SU-DHL-6 (cell line): ENCODE measurements around the gene WDFY1.

Source experiments
- H2AFZ ChIP-seq: fragments of 200-600 bp; sonication (generic); 2 replicates; pipeline ENCODE4 v1.6.1; 2014; ENCODE audit warnings: low read depth, mild to moderate bottlenecking, moderate library complexity, mixed read lengths, antibody characterized with exemption, low read length; ENCODE audit not compliant: severe bottlenecking
- H3F3A ChIP-seq: fragments of 200-600 bp; shearing (Covaris generic); 2 replicates; pipeline ENCODE4 v1.6.0; 2016; ENCODE audit warnings: antibody characterized with exemption, mild to moderate bottlenecking; ENCODE audit not compliant: insufficient read depth
- H3K27ac ChIP-seq: fragments of 200-600 bp; sonication (generic); 2 replicates; pipeline ENCODE4 v1.5.1; 2016; ENCODE audit warnings: low read depth, mild to moderate bottlenecking, low read length, moderate library complexity, mixed read lengths
- H3K27me3 ChIP-seq: fragments of 200-600 bp; sonication (generic), shearing (Covaris generic); 2 replicates; pipeline ENCODE4 v1.6.0; 2014; ENCODE audit warnings: mild to moderate bottlenecking, low read length
- H3K36me3 ChIP-seq: fragments of 200-600 bp; sonication (generic); 2 replicates; pipeline ENCODE4 v1.6.1; 2014; ENCODE audit warnings: mild to moderate bottlenecking, low read length, mixed read lengths
- H3K4me2 ChIP-seq: fragments of 300-600, 200-600 bp; shearing (Covaris generic), sonication (generic); 2 replicates; pipeline ENCODE4 v1.6.0; 2014; ENCODE audit warnings: low read length, low read depth, mild to moderate bottlenecking; ENCODE audit not compliant: poor library complexity, severe bottlenecking
- H3K4me3 ChIP-seq: fragments of 200-600 bp; sonication (generic); 2 replicates; pipeline ENCODE4 v1.5.1; 2014; ENCODE audit warnings: antibody characterized with exemption, low read length, mild to moderate bottlenecking, mixed read lengths; ENCODE audit not compliant: insufficient read depth, poor library complexity, severe bottlenecking
- H3K79me2 ChIP-seq: fragments of 200-600 bp; sonication (generic); 2 replicates; pipeline ENCODE4 v1.6.1; 2014; ENCODE audit warnings: mild to moderate bottlenecking, low read length, moderate library complexity; ENCODE audit not compliant: insufficient read depth
- H3K9ac ChIP-seq: fragments of 200-600 bp; sonication (generic); 2 replicates; pipeline ENCODE4 v1.7.0; 2014; ENCODE audit warnings: mild to moderate bottlenecking, low read length
- H3K9me2 ChIP-seq: fragments of 200-600 bp; sonication (generic); replicated peaks from 2 replicates; pipeline ENCODE4 v1.6.1; 2014; ENCODE audit warnings: low read length; ENCODE audit not compliant: insufficient read depth
- H3K9me3 ChIP-seq: fragments of 200-600 bp; sonication (generic); 2 replicates; pipeline ENCODE4 v1.6.1; 2014; ENCODE audit warnings: low read length, mixed read lengths; ENCODE audit not compliant: insufficient read depth
- H4K20me1 ChIP-seq: fragments of 200-600 bp; sonication (generic); 2 replicates; pipeline ENCODE4 v1.6.1; 2014; ENCODE audit warnings: low read depth, mild to moderate bottlenecking, antibody characterized with exemption, low read length, moderate library complexity, mixed read lengths
- EZH2phosphoT487 ChIP-seq: fragments of 200-600 bp; sonication (generic), shearing (Covaris generic); conservative IDR thresholded peaks from 2 replicates; pipeline ENCODE4 v1.6.1; 2018; ENCODE audit warnings: mild to moderate bottlenecking, antibody characterized with exemption, low read length, moderate library complexity, mixed read lengths
- TF ChIP-seq, protein P1 (sequence below): fragments of 200-600 bp; sonication (generic); IDR thresholded peaks from one replicate; pipeline ENCODE4 v1.5.1; 2017; ENCODE audit warnings: antibody characterized with exemption, mild to moderate bottlenecking, low read length, moderate library complexity; ENCODE audit not compliant: insufficient read depth, poor library complexity, severe bottlenecking

The WDFY1 gene

DNA sequence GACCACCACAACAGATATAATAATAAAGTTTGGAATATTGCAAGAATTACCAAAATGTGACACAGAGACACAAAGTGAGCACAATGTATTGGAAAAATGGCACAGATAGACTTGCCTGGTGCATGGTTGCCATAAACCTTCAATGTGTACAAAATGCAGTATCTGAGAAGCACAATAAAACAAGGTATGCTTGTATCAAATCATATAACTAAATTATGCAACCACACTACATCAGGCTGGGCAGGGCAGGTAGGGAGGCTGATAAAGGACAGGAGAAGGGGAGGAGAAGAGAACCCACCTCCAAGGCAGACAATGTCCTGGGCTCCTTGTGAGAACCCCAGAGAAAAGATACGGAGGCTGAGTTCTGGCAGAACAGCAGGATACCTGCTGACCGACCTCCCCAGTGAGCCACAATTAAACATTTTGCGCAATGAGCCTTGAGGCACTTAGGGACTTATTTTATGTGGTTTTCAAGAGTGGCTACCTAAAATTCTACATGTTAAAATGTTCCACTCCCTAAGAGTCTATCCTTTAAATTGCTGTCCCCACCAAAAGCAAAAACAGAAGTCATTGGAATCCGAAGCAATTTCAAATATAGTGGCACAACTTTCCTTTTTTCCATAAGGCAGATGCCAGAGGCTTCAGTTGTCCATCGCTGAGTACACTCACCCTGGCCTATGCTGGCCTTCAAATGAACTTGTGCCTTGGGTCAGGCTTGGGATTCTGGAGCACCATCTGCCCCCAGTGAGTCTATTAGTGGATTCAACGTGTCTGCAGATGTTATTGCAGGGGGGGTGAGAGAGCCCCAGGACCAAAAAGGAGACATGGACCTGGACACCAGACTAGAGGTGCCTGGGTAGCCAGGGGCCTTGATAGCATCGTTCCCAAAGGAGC is 16.8 kb downstream of the WDFY1 start:
- H2AFZ ChIP-seq: no peak overlapping the region
- no peak overlapping the region for H3K4me3 ChIP-seq
- H3K27me3 ChIP-seq: no peaks in the 10 kb centered on the region
- no peak overlapping the region for H3K9ac ChIP-seq
- no peaks in the 10 kb centered on the region for H4K20me1 ChIP-seq
- no peaks in the 10 kb centered on the region for H3F3A ChIP-seq
- TF ChIP-seq EZH2phosphoT487: no peak
- TF ChIP-seq, protein P1, sequence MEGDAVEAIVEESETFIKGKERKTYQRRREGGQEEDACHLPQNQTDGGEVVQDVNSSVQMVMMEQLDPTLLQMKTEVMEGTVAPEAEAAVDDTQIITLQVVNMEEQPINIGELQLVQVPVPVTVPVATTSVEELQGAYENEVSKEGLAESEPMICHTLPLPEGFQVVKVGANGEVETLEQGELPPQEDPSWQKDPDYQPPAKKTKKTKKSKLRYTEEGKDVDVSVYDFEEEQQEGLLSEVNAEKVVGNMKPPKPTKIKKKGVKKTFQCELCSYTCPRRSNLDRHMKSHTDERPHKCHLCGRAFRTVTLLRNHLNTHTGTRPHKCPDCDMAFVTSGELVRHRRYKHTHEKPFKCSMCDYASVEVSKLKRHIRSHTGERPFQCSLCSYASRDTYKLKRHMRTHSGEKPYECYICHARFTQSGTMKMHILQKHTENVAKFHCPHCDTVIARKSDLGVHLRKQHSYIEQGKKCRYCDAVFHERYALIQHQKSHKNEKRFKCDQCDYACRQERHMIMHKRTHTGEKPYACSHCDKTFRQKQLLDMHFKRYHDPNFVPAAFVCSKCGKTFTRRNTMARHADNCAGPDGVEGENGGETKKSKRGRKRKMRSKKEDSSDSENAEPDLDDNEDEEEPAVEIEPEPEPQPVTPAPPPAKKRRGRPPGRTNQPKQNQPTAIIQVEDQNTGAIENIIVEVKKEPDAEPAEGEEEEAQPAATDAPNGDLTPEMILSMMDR: no peak
- no peak overlapping the region for H3K4me2 ChIP-seq
- no peaks in the 10 kb centered on the region for H3K9me2 ChIP-seq
- H3K9me3 ChIP-seq: no peaks in the 10 kb centered on the region
- no peak overlapping the region for H3K27ac ChIP-seq
- H3K36me3 ChIP-seq: no peaks in the 10 kb centered on the region
- H3K79me2 ChIP-seq: no peaks in the 10 kb centered on the region

DNA sequence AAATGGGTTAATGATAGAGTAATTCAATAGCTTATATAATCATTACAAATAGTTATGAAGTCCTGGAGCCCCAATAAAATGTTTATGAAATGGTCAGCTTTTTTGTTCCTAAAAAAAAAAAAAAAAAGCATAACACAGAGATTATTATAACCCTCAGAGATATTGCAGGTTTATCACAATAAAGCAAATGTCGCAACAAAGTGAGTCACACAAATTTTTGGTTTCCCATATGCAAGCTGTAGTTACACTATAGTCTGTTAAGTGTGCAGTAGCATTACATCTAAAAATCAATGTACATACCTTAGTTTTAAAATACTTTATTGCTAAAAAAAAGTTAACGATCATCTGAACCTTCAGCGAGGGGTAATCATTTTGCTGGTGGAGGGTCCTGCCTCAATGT is 20.0 kb downstream of the WDFY1 start:
- TF ChIP-seq EZH2phosphoT487: no peak
- TF ChIP-seq, protein P1: no peak
- H3K9ac ChIP-seq: no peak overlapping the region
- H3F3A ChIP-seq: no peaks in the 10 kb centered on the region
- no peaks in the 10 kb centered on the region for H3K9me3 ChIP-seq
- H4K20me1 ChIP-seq: no peaks in the 10 kb centered on the region
- no peak overlapping the region for H3K27ac ChIP-seq
- no peak overlapping the region for H3K4me3 ChIP-seq
- no peak overlapping the region for H2AFZ ChIP-seq
- H3K4me2 ChIP-seq: no peak overlapping the region
- no peaks in the 10 kb centered on the region for H3K36me3 ChIP-seq
- H3K27me3 ChIP-seq: no peaks in the 10 kb centered on the region
- no peaks in the 10 kb centered on the region for H3K9me2 ChIP-seq
- H3K79me2 ChIP-seq: no peaks in the 10 kb centered on the region

DNA sequence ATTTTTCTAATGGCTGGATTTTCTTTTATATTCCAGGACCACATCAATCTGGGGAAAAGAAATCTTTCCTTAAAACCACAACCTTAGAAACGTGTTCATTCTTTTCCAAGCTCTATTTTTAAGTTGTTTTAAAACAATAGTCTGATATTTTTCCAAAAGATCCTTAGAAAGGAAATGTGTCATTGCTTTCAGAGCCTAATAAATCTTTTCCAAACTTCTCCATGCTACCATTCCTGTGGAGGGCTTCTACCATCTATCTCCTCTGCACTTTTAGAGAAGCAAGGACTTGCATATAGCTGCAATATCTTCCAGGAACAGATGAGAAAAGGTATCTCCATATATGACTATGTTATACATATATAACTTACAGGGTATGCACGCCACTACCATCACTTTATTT is 21.2 kb downstream of the WDFY1 start:
- Histone ChIP-seq H3K9ac (no peak overlapping the region), H3K9me2 (no peaks in the 10 kb centered on the region), H3K27me3 (no peaks in the 10 kb centered on the region), H4K20me1 (no peaks in the 10 kb centered on the region), H3K36me3 (no peaks in the 10 kb centered on the region), H3K4me3 (no peak overlapping the region), H3K9me3 (no peaks in the 10 kb centered on the region), H3F3A (no peaks in the 10 kb centered on the region), H3K27ac (no peak overlapping the region), H3K79me2 (no peaks in the 10 kb centered on the region), H2AFZ (no peak overlapping the region), H3K4me2 (no peak overlapping the region)
- TF ChIP-seq EZH2phosphoT487: no peak
- TF ChIP-seq, protein P1: no peak
